Body of pancreas (tissue), 4 donors: ENCODE data around the gene HOXA9. TPM values are rescaled to one million over a fixed set of nuclear protein-coding genes. Genes with fewer than 3 reads are reported as not detected.

Source experiments
- ATAC-seq: fragments of 150-250 bp; one replicate; pipeline ENCODE4 v1.9.1; 2016
- DNase-seq, 4 donors: peaks; one replicate each; pipeline ENCODE4 v3.0.0-alpha.2; 2019
- H3K27ac ChIP-seq, 4 donors: fragments of 200-600 bp; sonication (generic); 1 replicate in 3 of 4; 2 replicates in 1 of 4; pipeline versions ENCODE4 v1.5.1 to v1.6.1; 2016 to 2019; ENCODE audit warnings: mild to moderate bottlenecking in 1 of 4, mixed read lengths in 1 of 4, moderate library complexity in 1 of 4
- H3K27me3 ChIP-seq, 2 donors: fragments of 200-600 bp; sonication (generic); one replicate each; pipeline ENCODE4 v1.6.0; 2016; ENCODE audit warnings: mild to moderate bottlenecking in 1 of 2
- H3K36me3 ChIP-seq, 2 donors: fragments of 200-600 bp; sonication (generic); replicated peaks in 1 of 2; 2 replicates each; pipeline ENCODE4 v1.5.1; 2016; ENCODE audit warnings: low read depth in 2 of 2; ENCODE audit not compliant: insufficient read depth in 1 of 2
- H3K4me1 ChIP-seq: fragments of 200-600 bp; sonication (generic); one replicate; pipeline ENCODE4 v1.6.0; 2016
- H3K4me3 ChIP-seq, 2 donors: fragments of 200-600 bp; sonication (generic); 1 replicate in 1 of 2; 2 replicates in 1 of 2; pipeline ENCODE4 v1.5.1; 2016 to 2019
- H3K9me3 ChIP-seq, 3 donors: fragments of 200-600 bp; sonication (generic); 1 replicate in 2 of 3; 2 replicates in 1 of 3; pipeline ENCODE4 v1.5.1; 2016
- CTCF ChIP-seq, 7 experiments: fragments of 450-650 bp in 4 of 7; fragments of 200-600 bp in 3 of 7; sonication (generic) in 3 of 7; IDR thresholded peaks; one replicate each; pipeline ENCODE4 v1.5.1; 2016 to 2019; ENCODE audit warnings: antibody characterized with exemption in 7 of 7
- POLR2A ChIP-seq, 3 donors: fragments of 450-650 bp; IDR thresholded peaks; one replicate each; pipeline ENCODE4 v1.6.1; 2016; ENCODE audit warnings: antibody characterized with exemption in 3 of 3, mild to moderate bottlenecking in 2 of 3
- WGBS, 2 donors: methylation state at CpG; one replicate each; pipeline ENCODE4 v1.1.5; 2017; 5-methylcytosine and 5-hydroxymethylcytosine counted together
- intact Hi-C: fragments of 100-400 bp; cut with DNase I; formaldehyde crosslinking; loops from one replicate; pipeline ENCODE4 v1.15.1; 2023
- total RNA-seq, 2 donors: library from RNA; depleted of rRNA; stranded (reverse); fragments of >200 nt; gene quantifications; one replicate each; pipeline ENCODE4 v1.1.0, GENCODE V29; 2016

The HOXA9 gene
- total RNA-seq, 2 donors from 2014 or later, result not detected

GRCh38 chr7:27175626-27176523 is 10.5 kb upstream of the HOXA9 start:
- no peak overlapping the region for H3K4me3 ChIP-seq
- TF ChIP-seq POLR2A (IDR thresholded peaks at IDR 0.05) (no peak), CTCF (IDR thresholded peaks at IDR 0.05) (no peak)
- WGBS, 2 donors, result 25 to 32% methylated on average over 24 to 40 of the region's 40 CpGs
- ATAC-seq (no peak), DNase-seq (peak in 2 of 4 donors; percentile 10)
- H3K9me3 ChIP-seq, result no peaks in the 10 kb centered on the region
- peaks cover 35% of the 10 kb centered on the region for H3K4me1 ChIP-seq
- H3K36me3 ChIP-seq, result no peaks in the 10 kb centered on the region
- intact Hi-C loops, result no loop called here
- peaks cover 5 to 88% of the 10 kb centered on the region in 2 donors for H3K27me3 ChIP-seq
- no peak overlapping the region for H3K27ac ChIP-seq

- no peaks in the 10 kb centered on the region for H3K9me3 ChIP-seq
- no peaks in the 10 kb centered on the region for H3K36me3 ChIP-seq
- DNase-seq, result peak in 2 of 4 donors; percentile 5
- WGBS, 2 donors, result 22 to 36% methylated on average over 11 to 12 of the region's 12 CpGs
- peaks cover 5 to 88% of the 10 kb centered on the region in 2 donors for H3K27me3 ChIP-seq
- intact Hi-C loops, result no loop called here
- no peak overlapping the region for H3K4me3 ChIP-seq
- no peak for ATAC-seq
- TF ChIP-seq CTCF (IDR thresholded peaks at IDR 0.05) (no peak), POLR2A (IDR thresholded peaks at IDR 0.05) (no peak)
- no peak overlapping the region for H3K27ac ChIP-seq
- H3K4me1 ChIP-seq, result peaks cover 32% of the 10 kb centered on the region
These were observed 9.7 kb upstream of the HOXA9 start for GRCh38 chr7:27174874-27175625.

GRCh38 chr7:27173956-27174873 is 8.9 kb upstream of the HOXA9 start, which contains the start of gene HOXA10:
Gene HOXA10, minus strand, starts transcription at chr7:27174320. Its CDS starts 14 bp downstream, at chr7:27174306.
- intact Hi-C loops, result no loop called here
- peaks cover 30% of the 10 kb centered on the region for H3K4me1 ChIP-seq
- ATAC-seq (no peak), DNase-seq (peak in 2 of 4 donors; percentile 6 to 10)
- no peaks in the 10 kb centered on the region for H3K9me3 ChIP-seq
- no peaks in the 10 kb centered on the region for H3K36me3 ChIP-seq
- WGBS, 2 donors, result 7 to 19% methylated on average over 13 to 82 of the region's 82 CpGs
- TF ChIP-seq POLR2A (IDR thresholded peaks at IDR 0.05) (no peak), CTCF (IDR thresholded peaks at IDR 0.05) (no peak)
- no peak within 1 kb of the TSS for H3K27ac ChIP-seq
- peaks cover 5 to 88% of the 10 kb centered on the region in 2 donors for H3K27me3 ChIP-seq
- H3K4me3 ChIP-seq, result peak within 1 kb of the TSS in 1 of 2 donors; percentile 1

- DNase-seq (peak in 3 of 4 donors; percentile 16 to 44 (median 39)), ATAC-seq (peak; percentile 51)
- TF ChIP-seq POLR2A (IDR thresholded peaks at IDR 0.05) (no peak), CTCF (IDR thresholded peaks at IDR 0.05) (no peak)
- H3K36me3 ChIP-seq, result no peaks in the 10 kb centered on the region
- H3K27ac ChIP-seq, result no peak overlapping the region
- intact Hi-C loops, result no loop called here
- H3K27me3 ChIP-seq, result peaks cover 5 to 87% of the 10 kb centered on the region in 2 donors
- 1 to 10% methylated on average over 17 to 30 of the region's 59 CpGs for WGBS, 2 donors
- peaks cover 30% of the 10 kb centered on the region for H3K4me1 ChIP-seq
- H3K4me3 ChIP-seq, result peak overlapping the region in 1 of 2 donors; percentile 1
- no peaks in the 10 kb centered on the region for H3K9me3 ChIP-seq
These were observed 8.2 kb upstream of the HOXA9 start for GRCh38 chr7:27173511-27173955.
